ENCODE data around the gene GAB2.

GAB2 gene

DNA sequence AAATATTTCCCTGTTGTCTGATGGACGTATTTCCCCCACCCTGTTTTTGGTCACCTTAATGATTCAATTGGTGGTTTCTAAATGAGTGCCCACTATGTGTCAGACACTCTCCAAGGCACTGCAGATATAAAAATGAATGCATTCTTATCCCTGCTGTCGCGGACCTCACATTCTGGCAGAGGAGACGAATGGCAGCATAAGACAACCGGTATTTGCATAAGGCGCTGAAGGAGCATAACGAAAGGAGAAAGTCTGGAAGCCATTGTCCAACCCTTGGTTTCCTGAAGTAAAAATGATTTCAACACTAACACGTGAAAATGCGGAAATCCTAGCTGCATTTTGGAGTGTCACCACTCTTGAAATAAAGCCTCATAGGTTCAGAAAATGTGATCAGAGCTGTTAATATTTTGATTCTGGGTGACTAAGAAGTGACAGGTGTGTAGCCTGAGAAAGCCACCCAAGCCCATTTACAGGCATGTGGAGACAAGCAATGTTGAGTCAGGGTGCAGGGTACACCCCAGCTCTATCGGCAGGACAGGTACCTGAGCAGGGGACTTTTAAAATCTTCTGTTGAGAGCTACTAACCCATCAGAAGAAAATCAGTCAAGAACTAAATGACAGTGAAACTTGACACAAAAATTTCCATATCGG lies 10.1 kb upstream of the GAB2 start:
- no peak for DNase-seq (ENCODE audit: low read depth, low spot score)

DNA sequence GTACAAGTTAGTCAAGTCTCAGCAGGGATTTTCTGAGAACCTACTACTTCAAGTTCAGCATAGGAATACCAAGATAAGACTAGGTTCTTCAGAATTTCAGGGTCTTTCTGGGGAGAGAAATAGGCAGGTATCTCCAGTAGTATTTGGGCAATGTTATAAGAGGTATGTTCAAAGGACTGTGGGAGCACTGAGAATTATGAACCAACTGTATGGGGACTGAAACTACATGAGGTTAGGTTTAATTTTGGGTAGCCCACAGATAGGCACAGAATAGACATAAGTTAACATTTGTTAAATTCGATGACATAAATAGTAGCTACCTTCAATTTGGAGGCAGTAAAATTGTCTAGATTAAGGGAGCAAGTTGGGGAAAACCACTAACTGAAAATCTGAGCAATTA lies 9.2 kb upstream of the GAB2 start:
- no peak for DNase-seq (ENCODE audit: low read depth, low spot score)

DNA sequence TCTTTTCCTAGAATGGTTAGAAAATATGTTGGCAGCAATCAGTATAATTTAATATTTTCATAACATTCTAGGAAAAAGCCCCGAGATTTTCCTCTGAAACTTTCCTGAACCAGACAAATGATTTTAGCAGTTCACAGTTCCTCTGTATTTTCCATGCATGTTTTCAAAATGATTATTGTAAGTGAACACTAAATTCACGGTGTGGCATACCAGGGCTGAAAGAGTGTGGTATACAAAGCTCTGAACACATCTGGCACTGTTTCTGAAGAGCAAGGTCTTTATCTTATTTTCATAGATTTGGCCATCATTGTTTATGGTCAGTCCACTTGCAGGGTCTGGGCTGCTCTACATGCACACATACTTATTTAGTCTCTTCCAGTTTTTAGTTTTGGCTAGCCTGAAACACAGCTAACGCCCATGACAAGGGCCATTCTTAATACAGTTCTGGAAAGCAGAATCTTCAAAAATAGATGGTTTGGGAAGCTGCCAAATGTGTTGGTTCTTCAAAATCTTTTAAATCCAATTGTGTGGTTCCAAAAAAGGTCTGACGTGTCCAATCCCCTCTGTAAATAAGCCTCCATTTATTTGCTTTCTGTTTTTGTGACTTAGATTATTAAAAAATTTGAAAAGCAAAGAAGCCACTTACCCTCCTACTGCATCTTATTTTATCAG lies 7.9 kb upstream of the GAB2 start:
- no peak for DNase-seq (ENCODE audit: low read depth, low spot score)

DNA sequence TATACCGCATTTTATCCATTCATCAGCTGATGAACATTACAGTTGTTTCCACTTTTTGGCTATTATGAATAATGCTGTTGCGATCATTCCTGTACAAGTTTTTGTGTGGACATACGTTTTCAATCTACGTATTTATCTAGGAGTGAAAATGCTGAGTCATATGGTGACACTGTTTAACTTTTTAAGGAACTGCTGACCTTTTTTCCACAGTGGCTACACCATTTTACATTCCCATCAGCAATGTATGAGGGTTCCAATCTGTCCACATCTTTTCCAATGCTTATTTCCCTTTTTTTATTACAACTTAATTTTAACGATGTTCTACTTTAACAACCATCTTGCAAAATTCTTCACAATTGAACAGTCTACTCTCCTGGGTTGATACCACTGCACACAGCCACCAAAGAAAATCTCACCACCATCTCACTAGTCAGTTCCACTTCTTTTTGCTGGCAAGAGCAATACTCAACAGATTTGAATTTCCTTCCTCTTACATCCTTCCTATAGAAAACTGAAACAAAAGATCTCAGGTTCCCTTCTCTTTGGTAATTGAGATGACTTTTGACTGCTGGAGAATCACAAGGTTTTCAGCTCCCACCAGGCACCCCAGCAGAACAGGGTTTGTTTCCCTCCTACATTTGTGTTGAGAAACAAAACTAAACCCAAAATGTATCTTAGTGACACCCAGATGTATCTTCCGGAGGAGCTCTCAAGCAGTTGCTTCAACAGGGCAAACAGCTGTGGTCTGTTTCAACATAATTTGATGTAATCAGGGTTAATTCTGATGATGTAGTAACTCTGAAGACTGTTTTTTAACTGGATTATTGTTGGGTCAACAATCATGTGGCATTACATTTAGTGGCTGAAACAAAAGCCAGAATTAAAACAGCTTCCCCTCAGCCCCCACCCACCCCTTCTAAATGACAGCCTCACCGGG lies 7.0 kb upstream of the GAB2 start:
- no peak for DNase-seq (ENCODE audit: low read depth, low spot score)

DNA sequence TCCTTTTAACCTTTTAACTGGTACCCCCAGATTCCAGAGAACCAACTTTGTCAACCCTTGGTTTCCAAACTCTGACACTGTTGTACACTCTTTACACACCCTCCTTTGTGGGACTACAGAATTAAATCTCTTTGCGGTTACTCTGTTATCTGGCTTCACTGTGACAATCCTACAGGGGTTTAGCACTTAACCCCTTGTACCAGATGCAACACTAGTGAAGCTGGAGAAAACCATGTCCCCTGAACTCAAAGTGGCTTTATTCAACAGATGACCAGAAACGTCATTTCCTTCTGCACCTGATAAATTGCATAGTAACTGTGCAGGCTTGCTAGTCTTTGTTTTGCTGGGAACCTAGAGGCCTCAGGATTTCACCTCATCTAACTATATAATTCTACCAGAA lies 5.6 kb upstream of the GAB2 start:
- DNase-seq (ENCODE audit: low read depth, low spot score) = no peak

DNA sequence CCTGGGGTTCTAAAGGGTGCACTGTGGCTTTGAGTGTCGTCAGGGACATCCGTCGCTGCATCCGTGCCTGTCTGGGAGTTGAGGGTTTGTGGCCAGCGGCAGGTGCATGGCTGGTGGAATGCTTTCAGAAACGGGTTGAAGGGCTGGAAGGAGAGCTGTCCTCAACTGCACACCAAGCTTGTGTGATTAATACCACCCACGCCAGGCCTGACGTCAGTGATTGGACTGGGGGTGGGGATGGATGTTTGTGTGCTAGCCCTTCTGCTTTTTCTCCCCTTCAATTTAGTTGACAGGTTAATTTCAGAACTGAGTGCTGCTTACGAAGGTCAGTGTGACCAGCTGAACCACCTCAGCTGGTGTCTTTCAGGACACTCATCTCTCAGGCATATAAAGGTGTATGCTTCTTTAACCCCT lies 3.2 kb upstream of the GAB2 start:
- DNase-seq (ENCODE audit: low read depth, low spot score) = peak; percentile 51

DNA sequence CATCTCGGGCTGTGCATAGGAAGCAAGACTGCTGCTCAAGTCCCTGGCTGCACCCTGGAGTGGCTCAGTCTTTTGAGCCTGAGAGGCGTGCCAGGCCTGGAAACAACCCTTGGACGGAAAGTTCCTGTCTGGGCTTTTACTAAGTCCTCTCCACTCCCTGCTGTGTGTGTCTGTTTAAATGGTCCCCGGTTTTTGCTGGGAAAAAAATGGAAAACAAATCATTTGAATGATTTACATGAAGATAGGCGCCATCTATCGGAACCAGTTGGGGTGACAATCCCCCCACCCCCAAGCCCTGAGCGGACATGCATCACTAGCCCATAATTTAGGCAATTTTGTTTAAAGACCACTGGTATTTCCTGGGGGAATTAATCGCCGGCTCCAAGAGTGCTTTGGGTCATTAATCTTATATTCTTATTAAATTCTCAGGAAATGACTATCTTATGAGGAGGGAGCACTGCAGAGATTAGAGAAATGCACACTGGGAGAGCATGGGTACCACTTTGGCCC lies 2.7 kb upstream of the GAB2 start:
- DNase-seq (ENCODE audit: low read depth, low spot score) = peak; percentile 82

DNA sequence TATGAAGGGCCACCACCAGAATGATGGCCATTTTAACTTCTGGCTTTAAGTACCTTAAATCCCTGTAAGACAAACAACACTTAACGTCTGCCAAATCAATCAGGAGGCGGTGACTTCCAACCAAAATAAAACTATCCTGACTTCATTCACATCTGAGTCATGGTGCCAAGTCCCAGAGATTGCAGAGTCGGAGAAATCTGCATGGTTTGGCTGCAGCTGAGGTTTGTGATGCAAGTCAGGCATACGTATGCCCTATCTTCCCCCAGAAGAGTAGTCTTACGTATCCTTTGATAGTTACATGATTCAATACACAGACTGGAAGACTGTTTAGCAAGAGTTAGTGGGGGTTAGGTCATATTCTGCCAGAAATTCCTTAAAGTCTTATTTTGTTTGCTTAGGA lies 1.7 kb upstream of the GAB2 start:
- DNase-seq (ENCODE audit: low read depth, low spot score) = peak; percentile 80

DNA sequence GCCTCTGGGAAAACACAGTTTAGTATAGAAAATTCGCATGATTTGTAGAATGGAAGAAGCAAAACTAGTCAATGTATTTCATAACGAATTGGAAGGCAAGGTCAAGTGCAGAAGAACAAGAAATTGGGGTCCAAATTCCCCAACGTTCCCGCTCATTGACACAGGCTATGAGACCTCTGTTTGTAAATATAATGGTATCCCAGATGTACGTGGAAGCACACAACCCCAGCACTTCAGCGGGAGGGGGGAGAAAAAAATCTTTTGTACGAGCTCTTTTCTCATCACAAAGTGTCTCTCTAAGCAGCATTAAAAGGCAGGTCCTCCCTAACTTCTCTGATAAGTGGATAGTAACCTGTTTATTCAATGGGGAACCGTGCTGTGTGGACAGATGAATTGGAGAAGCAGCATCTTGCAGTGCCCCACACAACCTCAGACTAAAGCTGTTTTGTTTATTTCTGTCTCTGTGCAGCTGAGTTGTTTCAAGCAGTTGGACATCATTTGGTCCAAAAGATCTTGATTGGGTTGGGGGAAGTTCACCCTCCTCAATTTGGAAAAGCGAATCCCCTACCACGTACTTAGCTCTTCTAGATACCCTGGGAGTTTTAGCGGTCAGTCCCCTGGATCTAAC lies 1.1 kb upstream of the GAB2 start:
- no peak for DNase-seq (ENCODE audit: low read depth, low spot score)

DNA sequence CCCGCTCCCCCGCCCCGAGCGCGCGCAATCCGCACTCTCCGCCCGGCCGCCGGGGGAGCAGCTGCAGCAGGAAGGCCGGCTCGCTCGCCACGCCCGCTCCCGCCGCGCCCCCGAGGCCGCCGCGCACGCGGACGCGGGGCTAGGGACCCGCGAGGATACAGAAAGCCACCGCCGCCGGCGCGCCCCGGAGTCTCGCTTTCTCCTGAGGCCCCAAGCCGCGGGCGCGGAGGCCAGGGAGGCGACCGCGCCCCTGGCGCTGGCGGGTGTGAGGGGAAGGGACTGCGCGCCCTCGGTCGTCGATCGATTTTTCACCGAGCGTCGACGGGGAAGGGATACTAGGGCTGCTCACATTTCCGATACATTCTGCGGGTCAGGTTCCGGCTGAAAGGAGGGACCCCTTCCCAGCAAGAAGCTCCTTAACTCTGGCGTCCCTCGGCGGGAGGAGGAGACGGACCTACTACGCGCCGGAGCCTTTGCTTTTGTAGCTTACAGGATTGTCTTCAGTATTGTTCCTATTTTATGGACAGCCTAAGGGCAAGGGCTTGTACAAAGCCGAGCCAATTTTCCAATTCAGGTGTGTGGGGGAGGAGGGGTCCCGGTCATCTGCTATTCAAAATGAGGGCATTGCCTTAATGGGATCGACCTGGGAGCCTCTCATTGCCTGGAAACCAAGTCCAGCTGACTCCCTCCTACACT lies 416 bp upstream of the GAB2 start:
- peak; percentile 94 for DNase-seq (ENCODE audit: low read depth, low spot score)

DNA sequence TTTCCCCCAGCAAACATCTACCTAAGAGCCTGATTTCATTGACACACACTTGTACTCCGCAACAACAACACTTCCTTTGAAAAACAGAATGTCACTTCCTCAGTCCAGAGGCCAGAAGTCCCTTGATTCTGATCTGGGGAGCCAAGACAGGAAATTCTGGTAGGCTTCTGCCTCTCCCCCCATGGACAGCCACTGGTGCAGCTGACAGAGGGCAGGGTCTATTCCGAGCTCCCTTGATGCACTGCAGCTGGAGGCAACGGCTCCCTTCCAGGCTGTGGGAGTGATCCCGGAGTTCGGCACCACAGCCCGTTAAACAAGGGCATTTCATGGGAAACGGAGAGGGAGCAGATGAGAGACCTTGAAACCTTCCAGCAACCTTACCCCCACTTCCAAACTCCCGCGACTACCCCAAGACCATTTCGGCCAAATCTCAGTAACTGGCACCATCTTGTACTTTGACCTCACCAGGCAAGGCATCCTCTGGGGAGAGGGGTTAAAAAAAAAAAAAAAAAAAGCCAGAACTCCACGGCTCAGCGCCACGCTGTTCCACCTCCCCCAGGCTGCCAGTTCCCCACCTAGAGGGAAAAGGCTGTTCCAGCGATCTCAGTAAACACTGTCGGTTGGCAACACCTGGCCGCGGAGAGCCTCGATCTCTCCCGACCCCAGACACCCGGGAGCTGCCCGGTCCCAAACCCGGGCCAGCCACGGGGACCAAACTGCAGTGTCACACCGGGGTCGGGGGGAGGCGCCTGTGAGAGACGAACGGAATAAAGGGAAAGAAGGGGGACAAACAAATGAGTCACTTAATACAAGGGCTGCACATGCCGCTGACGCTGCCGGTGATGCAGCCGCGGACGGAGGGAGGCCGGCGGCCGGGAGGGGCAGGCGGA lies 1.1 kb downstream of the GAB2 start:
- DNase-seq (ENCODE audit: low read depth, low spot score) = peak; percentile 88

DNA sequence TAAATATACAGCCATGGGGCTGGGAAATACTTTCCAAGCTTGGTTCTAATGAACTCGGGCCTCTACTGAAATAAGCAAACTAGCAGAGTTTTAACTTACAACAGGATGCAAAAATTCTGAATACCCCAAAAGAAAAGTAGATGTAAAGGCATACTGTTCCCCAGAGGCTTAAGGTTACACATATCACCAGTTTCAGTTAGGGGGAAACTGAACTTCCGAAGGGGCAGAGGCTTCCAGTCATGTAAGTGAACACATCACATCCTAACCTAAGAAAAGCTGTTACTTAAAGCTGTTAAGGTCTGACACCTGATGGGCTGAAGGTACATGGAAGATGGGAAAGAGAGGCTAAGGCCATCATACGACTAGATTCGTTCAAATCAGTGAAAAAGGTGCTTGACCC lies 2.3 kb downstream of the GAB2 start:
- no peak for DNase-seq (ENCODE audit: low read depth, low spot score)

DNA sequence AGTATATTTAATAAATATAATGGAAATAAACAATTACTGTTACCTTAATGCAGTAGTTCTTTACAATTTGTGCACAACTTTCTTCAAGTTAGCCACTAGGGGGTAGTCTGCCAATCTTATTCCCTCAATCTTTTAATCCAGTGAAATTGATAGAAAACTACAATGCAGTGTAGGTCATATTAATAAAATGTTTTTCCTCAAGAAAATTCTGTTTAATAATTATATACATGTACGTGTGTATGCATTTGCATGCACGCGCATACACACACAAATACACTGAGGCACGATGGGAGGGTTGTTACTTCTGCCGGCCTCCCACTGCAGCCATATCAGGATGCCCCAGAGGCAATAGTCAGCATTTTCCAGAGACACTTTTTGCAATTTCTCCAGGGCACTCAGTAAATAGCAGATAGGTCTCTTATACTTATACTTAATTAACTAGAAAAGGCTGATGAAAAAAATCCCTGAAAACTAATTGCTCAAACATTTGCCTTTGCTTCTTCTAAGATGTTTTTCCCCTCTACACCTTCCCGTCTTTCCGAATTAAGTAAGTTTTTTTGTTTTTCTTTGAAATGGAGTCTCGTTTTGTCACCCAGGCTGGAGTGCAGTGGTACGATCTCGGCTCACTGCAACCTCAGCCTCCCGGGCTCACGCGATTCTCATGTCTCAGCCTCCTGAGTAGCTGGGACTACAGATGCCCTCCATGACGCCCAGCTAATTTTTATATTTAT lies 3.1 kb downstream of the GAB2 start:
- DNase-seq (ENCODE audit: low read depth, low spot score) = peak; percentile 31

DNA sequence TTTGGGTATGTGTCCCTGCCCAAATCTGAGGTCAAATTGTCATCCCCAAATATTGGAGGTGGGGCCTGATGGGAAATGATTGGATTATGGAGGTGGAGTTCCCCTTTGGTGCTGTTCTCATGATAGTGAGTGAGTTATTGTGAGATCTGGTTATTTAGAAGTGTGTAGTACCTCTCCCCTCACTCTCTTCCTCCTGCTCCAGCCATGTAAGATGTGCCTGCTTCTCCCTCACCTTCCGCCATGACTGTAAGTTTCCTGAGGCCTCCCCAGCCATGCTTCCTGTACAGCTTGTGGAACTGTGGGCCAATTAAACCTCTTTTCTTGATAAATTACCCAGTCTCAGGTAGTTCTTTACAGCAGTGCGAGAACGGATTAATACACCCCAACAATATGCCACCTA lies 9.0 kb downstream of the GAB2 start:
- DNase-seq (ENCODE audit: low read depth, low spot score) = no peak

DNA sequence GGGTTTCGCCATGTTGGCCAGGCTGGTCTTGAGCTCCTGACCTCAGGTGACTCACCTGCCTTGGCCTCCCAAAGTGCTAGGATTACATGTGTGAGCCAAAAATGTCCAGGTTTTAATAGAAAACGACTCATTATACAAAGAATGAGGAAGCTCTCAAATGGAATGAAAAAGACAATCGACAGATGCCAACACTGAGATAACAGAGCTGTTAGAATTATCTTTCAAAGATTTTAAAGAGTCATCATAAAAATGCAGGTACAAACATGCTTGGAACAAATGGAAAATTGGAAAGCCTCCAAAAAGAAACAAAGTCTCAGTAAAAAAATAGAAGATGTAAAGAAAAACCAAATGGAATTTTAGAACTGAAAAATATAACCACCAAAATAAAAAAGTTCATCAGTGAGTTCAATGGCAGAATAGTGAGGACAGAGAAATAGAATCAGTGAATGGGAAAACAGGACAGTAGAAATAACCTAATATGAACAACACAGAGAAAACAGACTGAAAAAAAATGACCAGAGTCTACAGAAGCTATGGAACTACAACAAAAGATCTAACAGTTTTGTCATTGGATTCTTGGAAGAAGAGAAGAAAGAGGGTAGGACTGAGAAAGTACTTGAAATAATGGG lies 10.9 kb downstream of the GAB2 start:
- no peak for DNase-seq (ENCODE audit: low read depth, low spot score)

DNA sequence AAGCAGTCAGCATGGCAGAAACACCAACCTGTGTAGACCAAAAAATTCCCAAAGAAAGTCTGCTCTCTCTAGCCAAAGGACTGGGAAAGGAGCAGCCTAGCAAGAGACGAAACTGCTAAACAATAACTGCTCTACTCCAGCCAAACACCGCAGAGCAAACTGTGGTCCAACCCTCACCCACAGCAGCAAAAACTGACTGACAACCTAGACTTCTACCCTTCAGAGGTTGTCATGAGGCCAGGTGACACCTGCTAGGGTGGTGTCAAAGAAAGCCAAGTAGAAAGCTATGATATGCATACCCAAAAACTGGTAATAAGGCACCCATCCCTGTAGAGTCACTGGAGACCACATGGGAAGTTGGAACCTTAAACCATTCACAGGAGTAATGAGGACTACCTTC lies 11.8 kb downstream of the GAB2 start:
- no peak for DNase-seq (ENCODE audit: low read depth, low spot score)

DNA sequence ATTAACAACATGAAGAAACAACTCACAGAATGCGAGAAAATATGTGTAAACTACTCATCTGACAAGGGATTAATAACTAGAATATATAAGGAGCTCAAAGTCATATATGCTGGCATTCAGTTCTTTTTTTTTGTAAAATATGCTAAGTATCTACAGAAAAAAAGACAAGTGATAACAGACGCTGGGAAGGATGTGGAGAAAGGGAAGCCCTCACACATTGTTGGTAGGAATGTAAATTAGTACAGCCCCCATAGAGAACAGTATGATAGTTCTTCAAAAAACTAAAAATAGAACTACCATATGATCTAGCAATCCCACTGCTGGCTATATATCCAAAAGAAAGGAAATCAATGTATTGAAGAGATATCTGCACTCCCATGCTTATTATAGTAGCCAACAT lies 13.8 kb downstream of the GAB2 start:
- DNase-seq (ENCODE audit: low read depth, low spot score) = no peak

DNA sequence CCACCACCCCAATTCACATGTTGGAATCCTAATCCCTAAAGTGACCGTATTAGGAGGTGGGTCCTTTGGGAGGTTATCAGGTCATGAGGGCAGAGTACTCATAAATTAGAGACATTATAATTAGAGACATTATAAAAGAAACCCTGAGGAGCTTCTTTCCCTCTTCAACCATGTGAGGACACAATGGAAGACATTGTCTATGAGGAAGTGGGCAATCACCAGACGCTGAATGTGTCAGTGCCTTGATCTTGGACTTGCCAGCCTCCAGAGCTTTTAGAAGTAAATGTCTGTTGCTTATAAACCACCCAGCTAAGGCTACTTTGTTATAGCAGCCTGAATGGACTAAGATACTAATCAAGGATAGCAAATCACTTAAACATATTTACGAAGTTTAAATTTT lies 14.8 kb downstream of the GAB2 start:
- no peak for DNase-seq (ENCODE audit: low read depth, low spot score)

DNA sequence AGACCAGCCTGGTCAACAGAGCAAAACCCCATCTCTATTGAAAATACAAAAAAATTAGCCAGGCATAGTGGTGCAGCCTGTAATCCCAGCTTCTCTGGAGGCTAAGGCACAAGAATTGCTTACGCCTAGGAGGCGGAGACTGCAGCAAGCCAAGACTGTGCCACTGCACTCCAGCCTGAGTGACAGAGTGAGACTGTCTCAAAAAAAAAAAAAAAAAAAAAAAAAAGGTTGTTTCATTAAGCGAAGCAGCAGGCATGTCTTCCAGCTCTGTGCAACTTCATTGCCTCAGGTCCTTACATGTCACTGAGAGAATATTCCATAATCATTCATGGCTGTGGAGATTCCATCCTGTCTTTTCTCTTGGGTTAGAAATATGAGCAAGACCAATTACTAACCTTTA lies 16.9 kb downstream of the GAB2 start:
- DNase-seq (ENCODE audit: low read depth, low spot score) = no peak

Measured in astrocyte of the hippocampus (primary cell).